Loucy (cell line): ENCODE results near the gene SCNN1B.

ENCODE experiments used
- CTCF ChIP-seq: fragments of 200-600 bp; sonication (generic); conservative IDR thresholded peaks from 2 replicates; pipeline ENCODE4 v1.5.1; 2014; ENCODE audit warnings: mild to moderate bottlenecking, antibody characterized with exemption, low read length
- EZH2phosphoT487 ChIP-seq: fragments of 200-600 bp; IDR thresholded peaks from 2 replicates; pipeline ENCODE4 v1.6.1; 2018; ENCODE audit warnings: antibody characterized with exemption, mild to moderate bottlenecking, moderate library complexity, borderline replicate concordance

- no peak for TF ChIP-seq CTCF
- TF ChIP-seq EZH2phosphoT487: no peak
These were observed 52.1 kb downstream of the SCNN1B start for GRCh38 chr16:23354246-23354645.
